B cell (primary cell): ENCODE data around the gene PITRM1.

Experiments
- CTCF ChIP-seq: fragments of 200-600 bp; IDR thresholded peaks from one replicate; pipeline ENCODE4 v1.8.0; 2022; ENCODE audit warnings: antibody characterized with exemption, mild to moderate bottlenecking
- EZH2 ChIP-seq: IDR thresholded peaks from 2 replicates; pipeline ENCODE4 v1.6.1; 2012; ENCODE audit warnings: borderline replicate concordance, low read depth, mild to moderate bottlenecking, moderate library complexity, low read length; ENCODE audit not compliant: insufficient read depth, poor library complexity, severe bottlenecking

GRCh38 chr10:3196958-3197347, 24.4 kb upstream of the PITRM1 start:
- no peak for TF ChIP-seq CTCF
- no peak for TF ChIP-seq EZH2
